Measurements from ENCODE around the gene WFIKKN2. TPM values are rescaled to one million over a fixed set of nuclear protein-coding genes. Genes with fewer than 3 reads are reported as not detected.
A peak's percentile ranks its signal among the peaks of the same experiment; 100 is the strongest.

WFIKKN2 gene
- total and polyA plus RNA-seq, 2 of the 13 experiments (the other 11 are each of a cell fraction or from before 2014, with no cell fraction given), result not detected

GRCh38 chr17:50866261-50866949, 31.0 kb downstream of the WFIKKN2 start, which contains the start of gene TOB1 (continued):
- TF ChIP-seq AHDC1 (CRISPR knock-in tag; IDR thresholded peaks at IDR 0.05; ENCODE audit: borderline replicate concordance) (0 out of 2 replicates have a peak, but pooled peaks have one; percentile 15), HOXA7 (CRISPR knock-in tag; IDR thresholded peaks at IDR 0.05) (no peak), SIX4 (CRISPR knock-in tag; IDR thresholded peaks at IDR 0.05) (peak; percentile 76; the same call in 1 of the 2 replicates), ZNF616 (CRISPR knock-in tag; IDR thresholded peaks at IDR 0.05; ENCODE audit: low read depth) (peak; percentile 82), ETS1 (CRISPR knock-in tag; IDR thresholded peaks at IDR 0.05) (peak; percentile 90), ZNF510 (CRISPR knock-in tag; IDR thresholded peaks at IDR 0.05; ENCODE audit: low read depth) (peak; percentile 83), WIZ (CRISPR knock-in tag; IDR thresholded peaks at IDR 0.05) (no peak; the same call in 1 of the 2 replicates), SRSF4 (IDR thresholded peaks at IDR 0.05; ENCODE audit: low read depth, low read length, poor library complexity, severe bottlenecking) (peak; percentile 76), ATF1 (CRISPR knock-in tag; IDR thresholded peaks at IDR 0.05) (no peak), KAT2B (IDR thresholded peaks at IDR 0.05; ENCODE audit: borderline replicate concordance, low read depth, low read length) (no peak), THAP7 (CRISPR knock-in tag; IDR thresholded peaks at IDR 0.05) (0 out of 2 replicates have a peak, but pooled peaks have one; percentile 12), SMAD3 (CRISPR knock-in tag; IDR thresholded peaks at IDR 0.05) (peak; percentile 66; the same call in 1 of the 2 replicates), ZNF576 (CRISPR knock-in tag; IDR thresholded peaks at IDR 0.05) (no peak), RARG (CRISPR knock-in tag; IDR thresholded peaks at IDR 0.05; ENCODE audit: low read depth) (peak; percentile 84; the same call in 1 of the 2 replicates), NFIC (IDR thresholded peaks at IDR 0.05; ENCODE audit: low read length) (no peak; the same call in 1 of the 2 replicates), PBX2 (CRISPR knock-in tag; IDR thresholded peaks at IDR 0.05) (no peak), ZNF451 (CRISPR knock-in tag; IDR thresholded peaks at IDR 0.05) (peak; percentile 89), HNF1B (CRISPR knock-in tag; IDR thresholded peaks at IDR 0.05) (peak; percentile 77; the same call in 1 of the 2 replicates)
